Measurements from ENCODE around the gene ARSG. TPM values are rescaled to one million over a fixed set of nuclear protein-coding genes. Genes with fewer than 3 reads are reported as not detected.

ARSG gene
- total and polyA plus RNA-seq, 10 of the 15 experiments (the other 5 are each of a cell fraction or from before 2014, with no cell fraction given), result 2.9 to 13.5 (median 7.6) TPM

GRCh38 chr17:68317458-68317857 is 26.2 kb downstream of the ARSG start (continued):
- no peak for TF ChIP-seq NRF1 (conservative IDR thresholded peaks at IDR 0.05; ENCODE audit: low read depth, low read length)

GRCh38 chr17:68318103-68318991 is 27.1 kb downstream of the ARSG start:
- DNase-seq (ENCODE audit: low read depth, low spot score), result no peak
- H3K36me3 ChIP-seq (ENCODE audit: control insufficient read depth in 2 of 2, insufficient read depth in 2 of 2, low read length in 1 of 2), result no peaks in the 10 kb centered on the region
- H3K79me2 ChIP-seq (ENCODE audit: control insufficient read depth, insufficient read depth, low read length), result no peaks in the 10 kb centered on the region
- no TSS peak for BruUV-seq (replicated peaks)
- H3K9ac ChIP-seq (ENCODE audit: control insufficient read depth, insufficient read depth, low read length), result no peak overlapping the region
- peak; percentile 57 for ATAC-seq
- no peak overlapping the region for H3K27ac ChIP-seq (ENCODE audit: control insufficient read depth, insufficient read depth)
- H3K4me1 ChIP-seq (ENCODE audit: control insufficient read depth, insufficient read depth, low read length), result peaks cover 3% of the 10 kb centered on the region; the same call in 1 of the 2 replicates
- ChIA-PET CTCF (interaction anchor here (0.7 kb wide), 3 partner anchors 114 to 179 kb away, joined by 3 to 4 read pairs (median 3); no protein-coding TSS in a partner anchor), RAD21 (ENCODE audit: unreplicated experiment) (no interaction called here), POLR2A (interaction anchor here (0.7 kb wide), 1 partner anchor 20 kb away, joined by 3 read pairs; no protein-coding TSS in a partner anchor), SMC1A (ENCODE audit: uncharacterized antibody, unreplicated experiment) (interaction anchor here (0.6 to 0.7 kb wide), 2 partner anchors 78 to 194 kb away, joined by 3 read pairs; no protein-coding TSS in a partner anchor)
- no peaks in the 10 kb centered on the region for H3K27me3 ChIP-seq (replicated peaks in 1 of 2; ENCODE audit: control insufficient read depth in 2 of 2, insufficient read depth in 2 of 2, low read length in 1 of 2)
- H2AFZ ChIP-seq (ENCODE audit: control insufficient read depth, low read depth, low read length), result no peak overlapping the region
- in situ Hi-C loops (cut with MboI) (no loop called here), intact Hi-C loops (cut with micrococcal nuclease; ENCODE audit: unreplicated experiment) (no loop called here)
- H3K4me2 ChIP-seq (ENCODE audit: control insufficient read depth, insufficient read depth), result no peak overlapping the region
- H3K9me3 ChIP-seq (replicated peaks; ENCODE audit: control insufficient read depth, insufficient read depth, low read length), result no peaks in the 10 kb centered on the region
- no peak overlapping the region for H3K4me3 ChIP-seq
- 3% methylated on average over 8 of the region's 8 CpGs for WGBS (ENCODE audit: insufficient coverage, insufficient replicate concordance, low lambda C conversion rate, missing lambda C conversion rate)
- H4K20me1 ChIP-seq (ENCODE audit: control insufficient read depth, insufficient read depth), result no peaks in the 10 kb centered on the region
- peak; percentile 27 for FAIRE-seq
- TF ChIP-seq PRDM15 (CRISPR knock-in tag; IDR thresholded peaks at IDR 0.05) (no peak), BMI1 (IDR thresholded peaks at IDR 0.05; ENCODE audit: borderline replicate concordance) (no peak), IKZF2 (IDR thresholded peaks at IDR 0.05) (no peak), ESRRA (IDR thresholded peaks at IDR 0.05; ENCODE audit: low read length) (no peak), ZNF687 (IDR thresholded peaks at IDR 0.05) (no peak)
